GM23338 (cell line): Measurements from ENCODE around the gene C1QTNF5. TPM values are rescaled to one million over a fixed set of nuclear protein-coding genes. Genes with fewer than 3 reads are reported as not detected.
A peak's percentile ranks its signal among the peaks of the same experiment; 100 is the strongest.

Experiments
- ATAC-seq: fragments of 200-7000 bp; cut with Tn5 transposase; 3 replicates; pipeline ENCODE4 v1.9.1; 2020
- DNase-seq: peaks from one replicate; pipeline ENCODE4 v3.0.0-alpha.2; 2015; ENCODE audit warnings: low spot score
- H2AFZ ChIP-seq: fragments of 200-600 bp; sonication (generic); 2 replicates; pipeline ENCODE4 v1.8.0; 2016; ENCODE audit warnings: antibody characterized with exemption, mild to moderate bottlenecking, moderate library complexity
- H3F3A ChIP-seq: fragments of 200-600 bp; sonication (generic); replicated peaks from 2 replicates; pipeline ENCODE4 v1.8.0; 2017; ENCODE audit warnings: antibody characterized with exemption, mixed run types, low read depth
- H3K27ac ChIP-seq: fragments of 200-600 bp; sonication (generic); 2 replicates; pipeline ENCODE4 v1.6.1; 2016; ENCODE audit warnings: low read depth
- H3K27me3 ChIP-seq: fragments of 200-600 bp; sonication (generic); 2 replicates; pipeline ENCODE4 v1.8.0; 2016; ENCODE audit warnings: mild to moderate bottlenecking, mixed run types, moderate library complexity; ENCODE audit not compliant: insufficient read depth
- H3K36me3 ChIP-seq: fragments of 200-600 bp; sonication (generic); 2 replicates; pipeline ENCODE4 v1.8.0; 2016; ENCODE audit warnings: mild to moderate bottlenecking; ENCODE audit not compliant: insufficient read depth
- H3K4me1 ChIP-seq: fragments of 200-600 bp; sonication (generic); 2 replicates; pipeline ENCODE4 v1.8.0; 2016; ENCODE audit warnings: mild to moderate bottlenecking, moderate library complexity; ENCODE audit not compliant: insufficient read depth
- H3K4me2 ChIP-seq: fragments of 200-600 bp; sonication (generic); 2 replicates; pipeline ENCODE4 v1.7.1; 2017; ENCODE audit warnings: mixed run types
- H3K4me3 ChIP-seq: fragments of 200-600 bp; sonication (generic); 2 replicates; pipeline ENCODE4 v1.6.1; 2016; ENCODE audit warnings: mixed run types
- H3K79me2 ChIP-seq: fragments of 200-600 bp; sonication (generic); replicated peaks from 2 replicates; pipeline ENCODE4 v1.8.0; 2017; ENCODE audit warnings: mild to moderate bottlenecking; ENCODE audit not compliant: insufficient read depth
- H3K9me2 ChIP-seq: fragments of 200-600 bp; sonication (generic); 2 replicates; pipeline ENCODE4 v1.8.0; 2017; ENCODE audit not compliant: insufficient read depth
- H4K20me1 ChIP-seq: fragments of 200-600 bp; sonication (generic); replicated peaks from 2 replicates; pipeline ENCODE4 v1.8.0; 2017; ENCODE audit warnings: mild to moderate bottlenecking; ENCODE audit not compliant: insufficient read depth
- H3K27ac Mint-ChIP-seq: 2 replicates; pipeline ENCODE4 v1.8.0; 2020; ENCODE audit warnings: inconsistent platforms, mild to moderate bottlenecking, moderate library complexity, mixed read lengths
- H3K27me3 Mint-ChIP-seq: 3 replicates; pipeline ENCODE4 v1.8.0; 2022; ENCODE audit warnings: low read depth, mild to moderate bottlenecking, moderate library complexity, mixed read lengths, inconsistent platforms; ENCODE audit not compliant: insufficient read depth, poor library complexity
- H3K36me3 Mint-ChIP-seq: 3 replicates; pipeline ENCODE4 v1.8.0; 2021; ENCODE audit warnings: low read depth, mild to moderate bottlenecking, inconsistent platforms, moderate library complexity, mixed read lengths
- H3K4me1 Mint-ChIP-seq: 3 replicates; pipeline ENCODE4 v1.8.0; 2020; ENCODE audit warnings: mild to moderate bottlenecking, inconsistent platforms, mixed read lengths
- H3K4me3 Mint-ChIP-seq: 3 replicates; pipeline ENCODE4 v1.8.0; 2021; ENCODE audit warnings: moderate library complexity, mild to moderate bottlenecking, inconsistent platforms, mixed read lengths
- H3K9me3 Mint-ChIP-seq: 3 replicates; pipeline ENCODE4 v1.8.0; 2020; ENCODE audit warnings: moderate library complexity, mild to moderate bottlenecking, inconsistent platforms, mixed read lengths
- CREB1 ChIP-seq: fragments of 250-450 bp; sonication (Bioruptor Pico); IDR thresholded peaks from 2 replicates; pipeline ENCODE4 v1.5.0; 2020; ENCODE audit warnings: low read depth, mild to moderate bottlenecking, moderate library complexity
- ETS1 ChIP-seq: IDR thresholded peaks from 2 replicates; pipeline ENCODE4 v1.6.1; 2016; ENCODE audit warnings: antibody characterized with exemption
- EZH2 ChIP-seq: fragments of 200-600 bp; sonication (generic); IDR thresholded peaks from one replicate; pipeline ENCODE4 v1.8.0; 2017; ENCODE audit warnings: antibody characterized with exemption, mild to moderate bottlenecking, low read depth; ENCODE audit not compliant: unreplicated experiment
- EZH2phosphoT487 ChIP-seq: fragments of 200-600 bp; sonication (generic); IDR thresholded peaks from one replicate; pipeline ENCODE4 v1.8.1; 2018; ENCODE audit warnings: antibody characterized with exemption; ENCODE audit not compliant: unreplicated experiment
- JUNB ChIP-seq: IDR thresholded peaks from one replicate; pipeline ENCODE4 v1.6.1; 2016; ENCODE audit warnings: antibody characterized with exemption; ENCODE audit not compliant: unreplicated experiment
- NANOG ChIP-seq: IDR thresholded peaks from 2 replicates; pipeline ENCODE4 v1.6.1; 2016; ENCODE audit warnings: antibody characterized with exemption, borderline replicate concordance
- REST ChIP-seq: IDR thresholded peaks from one replicate; pipeline ENCODE4 v1.6.1; 2018; ENCODE audit warnings: antibody characterized with exemption; ENCODE audit not compliant: unreplicated experiment
- ZNF114 ChIP-seq: fragments of 250-450 bp; sonication (Bioruptor Pico); IDR thresholded peaks from 2 replicates; pipeline ENCODE4 v1.5.0; 2020; ENCODE audit warnings: mild to moderate bottlenecking, moderate library complexity
- ZNF462 ChIP-seq: fragments of 250-450 bp; sonication (Bioruptor Pico); IDR thresholded peaks from 2 replicates; pipeline ENCODE4 v1.5.0; 2020; ENCODE audit warnings: mild to moderate bottlenecking, moderate library complexity
- polyA plus RNA-seq: library from polyadenylated mRNA; unstranded; fragments of >200 nt; fragmentation: Nextera tagmentation; extraction: Ambion mirVana; gene quantifications from 2 replicates; pipeline ENCODE4 v1.2.1, GENCODE V29; 2016
- total RNA-seq: library from RNA; depleted of rRNA; stranded (reverse); fragments of >200 nt; shearing (Covaris generic); gene quantifications from 2 replicates; pipeline ENCODE4 v1.2.3, GENCODE V29; 2014

C1QTNF5 gene
- total and polyA plus RNA-seq, 2 experiments from 2014 or later = 1.9 TPM

- no peak for TF ChIP-seq ZNF462 (CRISPR knock-in tag)
- TF ChIP-seq EZH2phosphoT487 = no peak
Observed at GRCh38 chr11:119366690-119367620, 26.3 kb upstream of the C1QTNF5 start (continued).

GRCh38 chr11:119365071-119365591, 24.4 kb upstream of the C1QTNF5 start:
- Mint-ChIP-seq H3K27ac (no peak overlapping the region), H3K36me3 (no peaks in the 10 kb centered on the region; the same call in 1 of the 3 replicates), H3K27me3 (peaks cover 44% of the 10 kb centered on the region), H3K9me3 (peaks cover 2% of the 10 kb centered on the region; the same call in 1 of the 3 replicates), H3K4me3 (no peak overlapping the region; the same call in 2 of the 3 replicates), H3K4me1 (peaks cover 57% of the 10 kb centered on the region)
- Histone ChIP-seq H2AFZ (no peak overlapping the region), H3K36me3 (no peaks in the 10 kb centered on the region), H3F3A (no peaks in the 10 kb centered on the region; the same call in 1 of the 2 replicates), H4K20me1 (peaks cover 4% of the 10 kb centered on the region; the same call in 1 of the 2 replicates), H3K4me3 (no peak overlapping the region), H3K27ac (no peak overlapping the region), H3K9me2 (no peaks in the 10 kb centered on the region), H3K4me1 (peaks cover 41% of the 10 kb centered on the region), H3K27me3 (peaks cover 49% of the 10 kb centered on the region), H3K79me2 (no peaks in the 10 kb centered on the region), H3K4me2 (peak overlapping the region; percentile 76)
- no peak for ATAC-seq
- TF ChIP-seq JUNB (no peak), CREB1 (CRISPR knock-in tag) (no peak), EZH2 (no peak), ETS1 (no peak), NANOG (no peak), ZNF114 (no peak), REST (no peak)
- no peak for DNase-seq
